B cell (primary cell): ENCODE measurements around the gene IAH1. TPM values are rescaled to one million over a fixed set of nuclear protein-coding genes. Genes with fewer than 3 reads are reported as not detected.

Experiments used
- ATAC-seq: fragments of 200-7000 bp; cut with Tn5 transposase; one replicate; pipeline ENCODE4 v1.10.0; 2021; ENCODE audit warnings: low read depth, mild to moderate bottlenecking, moderate number of reproducible peaks, moderate library complexity
- CTCF ChIA-PET: fragments of 350-600 bp; sonication (Branson Sonifier 250); formaldehyde crosslinking; loops from one replicate; lab custom pipeline; 2021; ENCODE audit warnings: antibody characterized with exemption, inconsistent platforms; lab: Charles Lee
- POLR2A ChIA-PET: fragments of 350-600 bp; sonication (Branson Sonifier 250); formaldehyde crosslinking; loops from one replicate; lab custom pipeline; 2021; ENCODE audit warnings: antibody characterized with exemption; lab: Charles Lee
- DNase-seq: peaks from one replicate; pipeline ENCODE4 v3.0.0; 2013
- H2AFZ ChIP-seq: 2 replicates; pipeline ENCODE4 v1.6.1; 2012; ENCODE audit warnings: mild to moderate bottlenecking, low read depth, low read length; ENCODE audit not compliant: insufficient read depth, poor library complexity, severe bottlenecking
- H3K27ac ChIP-seq, 2 donors: 1 replicate in 1 of 2; 2 replicates in 1 of 2; pipeline ENCODE4 v1.5.1; 2012 to 2013; ENCODE audit warnings: low read length in 2 of 2, mild to moderate bottlenecking in 2 of 2, moderate library complexity in 1 of 2
- H3K27me3 ChIP-seq, 4 experiments: fragments of 200-600 bp in 1 of 4; sonication (generic) in 1 of 4; replicated peaks in 1 of 4; 1 replicate in 2 of 4; 2 replicates in 2 of 4; pipeline versions ENCODE4 v1.6.1 to v1.7.0; 2013 to 2016; ENCODE audit warnings: low read length in 3 of 4, mild to moderate bottlenecking in 2 of 4, mixed read lengths in 1 of 4, moderate library complexity in 1 of 4; ENCODE audit not compliant: insufficient read depth in 4 of 4, control insufficient read depth in 3 of 4; ENCODE audit errors: control extremely low read depth in 1 of 4
- H3K36me3 ChIP-seq, 2 experiments: replicated peaks in 1 of 2; 1 replicate in 1 of 2; 2 replicates in 1 of 2; pipeline versions ENCODE4 v1.6.1 to v1.7.1; 2013; ENCODE audit warnings: low read length in 1 of 2; ENCODE audit not compliant: insufficient read depth in 2 of 2, control insufficient read depth in 1 of 2; ENCODE audit errors: control extremely low read depth in 1 of 2, extremely low read depth in 1 of 2
- H3K4me1 ChIP-seq, 2 donors: fragments of 200-600 bp in 1 of 2; sonication (generic) in 1 of 2; 1 replicate in 1 of 2; 2 replicates in 1 of 2; pipeline versions ENCODE4 v1.5.1 to v1.6.1; 2013 to 2017; ENCODE audit warnings: low read length in 2 of 2; ENCODE audit not compliant: control insufficient read depth in 2 of 2, insufficient read depth in 2 of 2
- H3K4me2 ChIP-seq: replicated peaks from 2 replicates; pipeline ENCODE3; 2012; ENCODE audit warnings: mild to moderate bottlenecking, low read depth, low read length; ENCODE audit not compliant: poor library complexity, severe bottlenecking
- H3K4me3 ChIP-seq, 5 experiments: fragments of 200-600 bp in 1 of 5; sonication (generic) in 1 of 5; 1 replicate in 3 of 5; 2 replicates in 2 of 5; pipeline versions ENCODE4 v1.5.1 to v1.7.0; 2011 to 2016; ENCODE audit warnings: low read length in 4 of 5, mild to moderate bottlenecking in 4 of 5, low read depth in 2 of 5, control low read depth in 1 of 5, moderate library complexity in 1 of 5; ENCODE audit not compliant: insufficient read depth in 1 of 5; ENCODE audit errors: control extremely low read depth in 1 of 5, extremely low read depth in 1 of 5
- H3K79me2 ChIP-seq: fragments of 200-600 bp; sonication (generic); one replicate; pipeline ENCODE4 v1.6.0; 2016; ENCODE audit warnings: low read length; ENCODE audit not compliant: control insufficient read depth, insufficient read depth
- H3K9ac ChIP-seq: fragments of 200-600 bp; sonication (generic); 2 replicates; pipeline ENCODE4 v1.6.1; 2017; ENCODE audit warnings: mild to moderate bottlenecking, low read length, moderate library complexity
- H3K9me3 ChIP-seq, 3 donors: one replicate each; pipeline versions ENCODE4 v1.6.1 to v1.7.1; 2013; ENCODE audit warnings: low read length in 2 of 3; ENCODE audit not compliant: control insufficient read depth in 2 of 3, insufficient read depth in 1 of 3; ENCODE audit errors: control extremely low read depth in 1 of 3
- H4K20me1 ChIP-seq: 2 replicates; pipeline ENCODE4 v1.6.0; 2012; ENCODE audit warnings: mild to moderate bottlenecking, low read length; ENCODE audit not compliant: insufficient read depth, control insufficient read depth, poor library complexity, severe bottlenecking
- H3K27ac Mint-ChIP-seq: one replicate; pipeline ENCODE4 v1.8.0; 2021; ENCODE audit warnings: mixed read lengths
- H3K27me3 Mint-ChIP-seq: one replicate; pipeline ENCODE4 v1.8.0; 2021; ENCODE audit warnings: mixed read lengths
- H3K4me1 Mint-ChIP-seq: one replicate; pipeline ENCODE4 v1.8.0; 2021; ENCODE audit warnings: mixed read lengths
- H3K4me3 Mint-ChIP-seq: one replicate; pipeline ENCODE4 v1.8.0; 2021; ENCODE audit warnings: mixed read lengths
- H3K9me3 Mint-ChIP-seq: one replicate; pipeline ENCODE4 v1.8.0; 2022; ENCODE audit warnings: mixed read lengths; ENCODE audit not compliant: insufficient read depth
- EZH2 ChIP-seq: IDR thresholded peaks from 2 replicates; pipeline ENCODE4 v1.6.1; 2012; ENCODE audit warnings: borderline replicate concordance, low read depth, mild to moderate bottlenecking, moderate library complexity, low read length; ENCODE audit not compliant: insufficient read depth, poor library complexity, severe bottlenecking
- WGBS: methylation state at CpG from one replicate; pipeline ENCODE4 v1.1.5; 2013; ENCODE audit warnings: missing lambda C conversion rate; ENCODE audit not compliant: insufficient coverage; 5-methylcytosine and 5-hydroxymethylcytosine counted together
- intact Hi-C: fragments of 100-400 bp; cut with micrococcal nuclease; formaldehyde crosslinking; loops from one replicate; pipeline ENCODE4 v1.10.0; 2022
- polyA plus RNA-seq: library from polyadenylated mRNA; depleted of rRNA; stranded (reverse); fragments of >200 nt; gene quantifications from 2 replicates; pipeline ENCODE4 v1.2.3, GENCODE V29; 2012
- total RNA-seq, 2 donors: library from RNA; stranded (reverse); fragments of 120-200 nt in 1 of 2; gene quantifications; 1 replicate in 1 of 2; 2 replicates in 1 of 2; pipeline versions ENCODE4 v1.2.3 to v1.2.4, GENCODE V29; 2013 to 2022
- TF ChIP-seq, protein P1 (sequence below): fragments of 200-600 bp; IDR thresholded peaks from one replicate; pipeline ENCODE4 v1.8.0; 2022; ENCODE audit warnings: antibody characterized with exemption, mild to moderate bottlenecking

IAH1 gene
- total and polyA plus RNA-seq, 2 donors (not counting 1 experiment from before 2014, with no cell fraction given), result 33.3 to 54.8 TPM

DNA sequence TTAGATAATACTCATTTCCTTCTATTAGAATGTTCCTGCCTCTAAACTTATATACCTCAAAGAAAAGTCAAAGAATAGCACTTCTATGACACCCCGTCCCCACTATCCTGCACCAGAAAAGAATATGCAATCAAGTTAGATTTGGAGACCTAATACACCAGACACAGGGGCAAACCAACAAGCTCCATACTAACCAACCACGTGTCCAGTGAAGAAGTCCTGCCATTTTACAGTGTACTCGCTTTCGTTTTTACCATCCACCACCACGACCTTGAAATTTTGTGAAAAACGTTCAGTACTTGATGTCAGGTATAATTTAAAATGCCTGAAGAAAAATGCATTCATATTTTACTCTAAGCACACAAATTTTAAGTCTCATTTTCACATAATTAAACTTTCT lies 62.2 kb downstream of the IAH1 start:
- H4K20me1 ChIP-seq, result no peaks in the 10 kb centered on the region
- H3K4me3 Mint-ChIP-seq, result no peak overlapping the region
- no peaks in the 10 kb centered on the region for H3K27me3 Mint-ChIP-seq
- TF ChIP-seq, protein P1, sequence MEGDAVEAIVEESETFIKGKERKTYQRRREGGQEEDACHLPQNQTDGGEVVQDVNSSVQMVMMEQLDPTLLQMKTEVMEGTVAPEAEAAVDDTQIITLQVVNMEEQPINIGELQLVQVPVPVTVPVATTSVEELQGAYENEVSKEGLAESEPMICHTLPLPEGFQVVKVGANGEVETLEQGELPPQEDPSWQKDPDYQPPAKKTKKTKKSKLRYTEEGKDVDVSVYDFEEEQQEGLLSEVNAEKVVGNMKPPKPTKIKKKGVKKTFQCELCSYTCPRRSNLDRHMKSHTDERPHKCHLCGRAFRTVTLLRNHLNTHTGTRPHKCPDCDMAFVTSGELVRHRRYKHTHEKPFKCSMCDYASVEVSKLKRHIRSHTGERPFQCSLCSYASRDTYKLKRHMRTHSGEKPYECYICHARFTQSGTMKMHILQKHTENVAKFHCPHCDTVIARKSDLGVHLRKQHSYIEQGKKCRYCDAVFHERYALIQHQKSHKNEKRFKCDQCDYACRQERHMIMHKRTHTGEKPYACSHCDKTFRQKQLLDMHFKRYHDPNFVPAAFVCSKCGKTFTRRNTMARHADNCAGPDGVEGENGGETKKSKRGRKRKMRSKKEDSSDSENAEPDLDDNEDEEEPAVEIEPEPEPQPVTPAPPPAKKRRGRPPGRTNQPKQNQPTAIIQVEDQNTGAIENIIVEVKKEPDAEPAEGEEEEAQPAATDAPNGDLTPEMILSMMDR, result no peak
- TF ChIP-seq EZH2, result no peak
- ATAC-seq (no peak), DNase-seq (no peak)
- H2AFZ ChIP-seq, result no peak overlapping the region
- H3K36me3 ChIP-seq, result peaks cover 7 to 15% of the 10 kb centered on the region in 2 experiments
- H3K4me2 ChIP-seq, result no peak overlapping the region
- peaks cover 0 to 4% (median 0%) of the 10 kb centered on the region in 3 donors for H3K9me3 ChIP-seq
- H3K4me3 ChIP-seq, result no peak overlapping the region
- no peak overlapping the region for H3K9ac ChIP-seq
- H3K79me2 ChIP-seq, result peaks cover 79% of the 10 kb centered on the region
- H3K4me1 ChIP-seq, result peaks cover 30 to 54% of the 10 kb centered on the region in 2 donors
- no peaks in the 10 kb centered on the region for H3K9me3 Mint-ChIP-seq
- H3K27ac Mint-ChIP-seq, result peak overlapping the region; percentile 47
- peaks cover 59% of the 10 kb centered on the region for H3K4me1 Mint-ChIP-seq
- ChIA-PET CTCF (interaction anchor here (0.6 to 1.9 kb wide), 3 partner anchors 9 to 20 kb away, joined by 3 to 8 read pairs (median 4); partner anchors contain the start of gene ADAM17), POLR2A (interaction anchor here (0.6 to 0.9 kb wide), 2 partner anchors 12 to 20 kb away, joined by 3 read pairs; no protein-coding TSS in a partner anchor)
- intact Hi-C loops, result loop anchor here (5.0 kb wide), 1 partner anchor 81 kb away; no protein-coding TSS in a partner anchor
- WGBS, result 100% methylated on average over 1 of the region's 6 CpGs
- H3K27ac ChIP-seq, result no peak overlapping the region
- H3K27me3 ChIP-seq, result no peaks in the 10 kb centered on the region

DNA sequence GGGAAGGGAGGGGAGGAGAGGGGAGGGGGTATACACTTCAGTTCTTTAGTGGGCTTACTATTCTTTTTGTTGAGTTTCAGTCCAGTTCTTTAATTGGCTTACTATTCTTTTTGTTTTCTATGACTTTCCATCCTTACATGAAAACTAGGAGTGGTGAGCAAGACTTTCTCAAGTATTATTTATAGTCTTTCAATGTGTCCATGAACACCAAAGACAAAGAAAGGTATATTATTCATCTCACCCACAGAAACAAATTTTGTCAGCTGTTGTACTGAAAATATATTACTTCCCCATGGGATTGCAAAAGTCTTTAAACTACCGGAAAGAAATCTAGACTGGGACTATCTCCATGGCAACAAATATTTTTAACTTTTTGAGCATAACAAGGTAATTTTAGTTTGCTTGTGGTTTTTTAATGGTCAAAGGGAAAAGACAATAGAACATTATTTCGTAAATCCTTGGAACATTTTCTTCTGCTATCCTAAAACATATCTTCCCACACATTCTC lies 63.7 kb downstream of the IAH1 start:
- Histone ChIP-seq H3K4me3 (no peak overlapping the region), H3K27ac (peak overlapping the region in 1 of 2 donors; percentile 67), H3K36me3 (peaks cover 4 to 18% of the 10 kb centered on the region in 2 experiments), H3K9ac (no peak overlapping the region), H2AFZ (no peak overlapping the region), H3K79me2 (peaks cover 80% of the 10 kb centered on the region), H4K20me1 (no peaks in the 10 kb centered on the region), H3K9me3 (peaks cover 0 to 4% (median 0%) of the 10 kb centered on the region in 3 donors), H3K4me2 (peak overlapping the region; percentile 46), H3K27me3 (no peaks in the 10 kb centered on the region), H3K4me1 (peaks cover 43 to 64% of the 10 kb centered on the region in 2 donors)
- Mint-ChIP-seq H3K4me1 (peaks cover 66% of the 10 kb centered on the region), H3K9me3 (no peaks in the 10 kb centered on the region), H3K4me3 (peak overlapping the region; percentile 59), H3K27ac (peak overlapping the region; percentile 59), H3K27me3 (no peaks in the 10 kb centered on the region)
- no CpG with 5 or more reads among the region's 2 CpGs for WGBS
- ATAC-seq, result no peak
- TF ChIP-seq, protein P1, result no peak
- TF ChIP-seq EZH2, result no peak
- CTCF ChIA-PET, result interaction anchor here (0.7 to 1.5 kb wide), 2 partner anchors 10 to 12 kb away, joined by 3 read pairs; no protein-coding TSS in a partner anchor
- peak; percentile 38 for DNase-seq
- POLR2A ChIA-PET, result interaction anchor here (0.6 to 2.1 kb wide), 2 partner anchors 13 to 18 kb away, joined by 5 to 11 read pairs; partner anchors contain the start of gene ADAM17
- intact Hi-C loops, result loop anchor here (2.0 to 5.0 kb wide), 2 partner anchors 17 to 79 kb away; partner anchors contain the start of gene ADAM17
